Endometrial microvascular endothelial cells (primary cell): ENCODE data around the gene CCDC110. TPM values are rescaled to one million over a fixed set of nuclear protein-coding genes. Genes with fewer than 3 reads are reported as not detected.
"Not testable (repeated sequence)": the region's sequence is repeated elsewhere in the genome, so short reads cannot be mapped to it uniquely, and the experiment has no call there.

ENCODE experiments used
- in situ Hi-C: cut with HindIII; loops from 2 replicates; pipeline ENCODE4 v1.10.0; 2017; ENCODE audit warnings: low sequenced_read_pairs, low pct_unique_long_range_greater_than_20kb; ENCODE audit errors: inconsistent ontology term
- total RNA-seq: library from RNA; depleted of rRNA; stranded (reverse); fragments of >200 nt; gene quantifications from one replicate; pipeline ENCODE4 v1.2.3, GENCODE V29; 2015; ENCODE audit errors: inconsistent ontology term

The CCDC110 gene
- not detected for total RNA-seq

DNA sequence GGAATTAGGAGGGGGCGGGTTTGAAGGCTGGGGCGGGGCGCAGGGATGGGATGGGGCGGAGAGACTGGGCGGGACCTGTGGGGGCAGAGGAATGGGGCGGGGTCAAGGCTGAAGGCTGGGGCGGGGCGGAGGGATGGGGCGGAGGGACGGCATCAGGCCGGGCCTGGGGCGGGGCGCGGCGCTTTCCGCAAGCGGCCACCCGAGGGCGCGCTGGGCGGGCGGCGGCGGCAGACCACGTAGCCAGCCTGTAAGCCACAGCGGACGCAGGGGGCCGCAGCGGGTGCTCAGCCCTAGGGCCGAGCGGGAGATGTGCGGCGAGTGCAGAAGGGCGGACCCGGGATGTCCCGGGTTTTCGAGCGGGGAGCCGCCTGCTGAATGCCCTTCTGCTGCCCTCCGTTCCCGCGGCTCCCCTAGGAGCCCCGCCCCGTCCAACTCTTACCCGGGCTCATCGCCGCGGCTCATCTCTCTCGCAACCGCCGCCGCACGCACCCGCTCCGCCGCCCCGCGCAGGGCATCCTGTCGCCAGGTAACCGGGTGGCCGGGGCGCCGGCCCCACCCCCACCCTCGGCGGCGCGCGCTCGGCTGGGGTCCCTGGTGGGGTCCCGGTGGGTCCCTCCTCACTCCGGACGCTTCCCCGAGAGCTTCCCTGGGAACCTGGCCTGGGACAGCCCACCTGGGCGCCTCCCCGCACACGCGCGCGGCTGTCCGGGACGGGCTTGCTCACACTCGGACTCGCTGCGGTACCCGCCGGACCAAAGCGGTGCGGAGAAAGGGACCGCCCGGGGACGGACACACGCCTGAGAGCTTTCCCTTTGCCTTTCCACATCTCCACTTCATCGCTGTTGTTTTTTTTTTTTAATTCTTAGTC lies at the start of gene CCDC110:
Gene CCDC110, minus strand, starts transcription at position 499 of the 868 bp plus-strand sequence. Its CDS starts 50 bp downstream, at position 449.
- in situ Hi-C loops = no loop called here

GRCh38 chr4:185520119-185520518 lies 48.6 kb upstream of the CCDC110 start:
- in situ Hi-C loops = no loop called here

GRCh38 chr4:185518494-185518893 lies 47.0 kb upstream of the CCDC110 start:
- in situ Hi-C loops = no loop called here

GRCh38 chr4:185518069-185518468 lies 46.5 kb upstream of the CCDC110 start:
- in situ Hi-C loops = no loop called here

DNA sequence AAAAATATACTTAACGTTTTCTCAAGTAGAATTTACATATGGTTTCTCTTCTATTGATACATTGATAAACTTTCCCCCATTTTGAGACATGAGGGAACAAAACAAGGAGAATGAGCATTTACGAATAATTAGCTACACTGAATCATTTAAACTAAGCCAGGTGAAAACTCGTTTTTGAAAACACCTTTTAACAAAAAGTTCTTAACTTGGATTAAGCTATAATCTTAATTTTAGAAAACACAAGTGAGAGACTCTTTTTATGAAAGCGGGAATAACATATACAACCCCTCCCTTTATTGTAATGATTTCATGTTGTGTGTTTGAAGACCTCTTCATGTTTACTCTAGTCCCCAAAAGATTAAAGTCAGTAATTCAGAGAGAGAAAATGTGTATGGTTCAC lies 43.7 kb upstream of the CCDC110 start:
- in situ Hi-C loops = no loop called here

GRCh38 chr4:185514182-185514697 lies 42.7 kb upstream of the CCDC110 start:
- in situ Hi-C loops = no loop called here

DNA sequence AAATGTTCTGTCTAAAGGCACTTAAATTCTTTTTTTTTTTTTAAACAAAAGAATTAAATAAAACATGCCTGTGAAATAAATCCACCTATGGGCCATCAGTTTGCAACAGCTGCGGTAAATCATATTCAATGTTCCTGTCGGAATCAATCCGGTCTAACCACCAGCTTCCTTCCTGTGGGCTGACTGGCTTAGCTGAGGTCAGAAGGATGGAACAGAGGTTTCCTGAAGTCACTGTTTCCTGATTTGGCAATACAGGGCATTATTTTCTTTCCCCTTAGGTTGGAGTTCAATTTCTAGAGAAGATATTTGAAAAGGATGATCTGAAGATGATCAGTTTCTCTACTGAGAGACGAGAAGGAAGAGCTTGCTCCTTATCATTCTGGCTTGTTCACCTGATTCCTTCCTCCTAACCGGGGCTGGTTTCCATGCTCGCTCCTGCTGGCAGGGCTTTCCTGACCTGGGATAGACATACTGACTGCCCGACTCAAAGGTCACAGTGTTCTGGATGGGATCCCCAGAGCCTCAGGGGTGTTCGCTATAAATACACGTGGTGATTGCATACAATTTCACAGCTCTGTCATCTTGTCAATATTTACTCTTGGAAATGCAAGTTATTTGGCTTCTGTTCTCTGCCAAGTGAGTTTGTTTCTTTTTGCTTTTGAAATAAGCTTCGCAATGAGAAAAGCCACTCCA lies 42.1 kb upstream of the CCDC110 start:
- in situ Hi-C loops = no loop called here

GRCh38 chr4:185512516-185512915 lies 41.0 kb upstream of the CCDC110 start:
- in situ Hi-C loops = no loop called here

DNA sequence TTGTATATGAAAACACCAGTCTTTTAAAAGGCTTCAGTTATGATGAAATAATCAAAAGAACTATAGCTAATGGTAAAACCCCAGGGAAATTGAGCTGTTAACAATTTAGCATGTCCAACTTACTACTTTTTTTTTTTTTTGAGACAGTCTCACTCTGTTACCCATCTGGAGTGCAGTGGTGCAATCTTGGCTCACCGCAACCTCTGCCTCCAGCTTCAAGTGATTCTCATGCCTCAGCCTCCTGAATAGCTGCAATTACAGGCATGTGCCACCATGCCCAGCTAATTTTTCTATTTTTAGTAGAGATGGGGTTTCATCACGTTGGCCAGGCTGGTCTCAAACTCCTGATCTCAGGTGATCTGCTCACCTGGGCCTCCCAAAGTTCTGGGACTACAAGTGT lies 39.7 kb upstream of the CCDC110 start:
- in situ Hi-C loops = not testable (repeated sequence)

- in situ Hi-C loops = no loop called here
Measured at GRCh38 chr4:185510806-185511205, 39.3 kb upstream of the CCDC110 start.

- in situ Hi-C loops = no loop called here
Measured at GRCh38 chr4:185508181-185508580, 36.6 kb upstream of the CCDC110 start.

DNA sequence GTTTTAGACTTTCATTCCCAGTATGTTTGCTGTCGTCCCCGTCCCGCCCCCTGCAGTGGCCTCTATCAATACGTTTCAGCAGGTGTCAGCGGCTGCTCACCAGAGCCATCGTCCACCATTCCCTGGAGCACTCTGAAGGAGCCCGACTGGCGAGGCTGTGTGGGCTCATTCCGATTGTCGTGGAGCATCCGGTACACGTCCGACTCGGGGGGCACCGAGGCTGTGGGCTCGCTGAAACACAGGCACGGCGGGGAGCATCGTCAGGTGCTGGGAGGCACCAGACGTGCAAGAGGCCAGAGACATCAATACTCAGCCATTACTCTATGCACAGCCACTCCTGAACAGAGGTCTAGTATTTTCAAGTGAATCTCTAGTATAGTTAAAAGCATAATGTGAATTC lies 34.9 kb upstream of the CCDC110 start:
- in situ Hi-C loops = no loop called here

DNA sequence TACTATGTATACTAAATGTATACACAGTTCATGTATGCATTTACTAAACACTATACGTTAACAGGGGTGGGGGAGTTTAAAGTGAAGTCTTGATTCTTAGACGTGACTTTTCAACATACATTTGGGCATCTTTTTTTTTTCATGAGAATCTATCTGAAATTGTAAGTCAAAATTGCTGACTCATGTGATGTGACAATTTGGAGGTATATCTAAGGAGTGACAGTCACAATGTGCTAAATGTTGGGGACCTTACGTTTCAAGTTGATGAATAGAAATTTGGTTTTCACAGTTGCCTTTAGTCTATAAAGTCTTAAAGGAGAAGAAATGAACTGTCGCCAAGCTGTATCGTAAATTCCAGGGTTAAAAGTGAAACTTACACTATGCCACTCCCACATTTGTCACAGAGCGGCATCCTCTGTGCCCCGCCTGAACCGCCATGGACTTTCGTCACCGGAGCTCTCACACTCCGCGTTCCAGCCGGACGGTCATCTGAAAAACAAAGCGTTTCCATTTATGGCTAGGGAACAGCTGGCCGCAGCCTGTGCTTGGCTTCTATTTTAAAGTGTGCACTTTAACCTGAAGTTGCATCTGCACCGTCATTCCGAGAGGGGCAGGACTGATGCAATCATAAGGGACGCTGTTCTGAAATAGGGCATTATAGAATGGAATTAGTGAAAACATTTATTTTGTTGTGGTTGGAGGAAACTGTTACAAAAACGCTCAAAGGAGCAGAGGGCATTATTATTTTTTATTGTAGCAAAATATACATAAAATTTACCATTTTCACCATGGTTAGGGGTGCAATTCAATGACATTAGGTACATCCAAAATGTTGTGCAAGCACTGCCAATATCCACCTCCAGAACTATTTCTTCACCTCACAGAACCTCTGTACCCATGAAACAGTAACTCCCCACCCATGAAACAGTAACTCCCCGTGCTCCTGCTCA lies 32.8 kb upstream of the CCDC110 start:
- in situ Hi-C loops = no loop called here

DNA sequence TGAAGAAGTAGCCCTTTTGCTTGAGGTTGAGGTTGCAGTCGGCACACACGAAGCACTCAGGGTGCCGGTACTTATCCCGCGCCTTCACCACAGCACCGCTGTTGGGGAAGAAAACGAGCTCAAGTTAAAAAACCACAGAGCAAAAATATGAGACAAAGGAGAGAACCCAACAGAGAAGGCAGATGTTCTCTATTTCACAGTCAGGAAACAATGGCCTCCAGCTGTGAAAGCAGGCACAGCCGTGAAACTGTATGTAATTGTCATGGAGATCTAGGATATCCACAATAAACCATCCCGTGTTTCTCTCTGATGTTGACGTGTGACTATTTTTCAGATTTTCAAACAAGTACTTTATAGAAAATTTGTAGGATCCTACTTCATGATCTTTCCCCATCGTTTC lies 30.9 kb upstream of the CCDC110 start:
- in situ Hi-C loops = no loop called here

- in situ Hi-C loops = no loop called here
Measured at GRCh38 chr4:185500576-185500975, 29.0 kb upstream of the CCDC110 start.

GRCh38 chr4:185500035-185500434 lies 28.5 kb upstream of the CCDC110 start:
- in situ Hi-C loops = no loop called here

GRCh38 chr4:185488650-185489049 lies 17.1 kb upstream of the CCDC110 start:
- in situ Hi-C loops = no loop called here

DNA sequence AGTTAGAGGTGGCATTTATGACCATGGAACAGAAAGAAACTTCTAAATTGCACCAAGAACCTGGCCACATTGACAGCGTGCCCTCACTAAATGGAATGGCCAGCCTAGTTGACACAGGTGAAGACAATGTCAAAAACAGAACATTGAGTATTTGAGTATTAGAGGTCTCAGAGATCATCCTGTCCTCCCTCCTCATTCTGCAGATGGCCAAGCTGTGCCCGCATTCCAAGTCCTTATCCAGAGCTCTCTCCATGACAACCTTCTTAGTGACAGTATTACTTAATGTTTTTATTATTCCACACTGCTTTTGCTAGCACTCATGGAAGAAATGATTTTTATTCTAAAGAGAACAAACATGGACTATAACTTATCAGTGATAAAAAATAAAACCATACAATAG lies 9.9 kb upstream of the CCDC110 start:
- in situ Hi-C loops = no loop called here
